SK-MEL-5 (cell line): ENCODE measurements around the gene RNF149. TPM values are rescaled to one million over a fixed set of nuclear protein-coding genes. Genes with fewer than 3 reads are reported as not detected.

ENCODE experiments used
- DNase-seq: peaks from one replicate; pipeline ENCODE4 v3.0.0-alpha.2; 2016; ENCODE audit warnings: low read depth, low spot score
- in situ Hi-C: cut with HindIII; loops from 2 replicates; pipeline ENCODE4 v1.10.0; 2016; ENCODE audit warnings: low sequenced_read_pairs, high pct_unique_total_duplicates, low pct_unique_long_range_greater_than_20kb
- total RNA-seq: library from RNA; depleted of rRNA; stranded (reverse); fragments of >200 nt; shearing (Covaris generic); gene quantifications from 2 replicates; pipeline ENCODE4 v1.2.3, GENCODE V29; 2014

The RNF149 gene
- total RNA-seq, 1 experiment from 2014 or later = 36.2 TPM

DNA sequence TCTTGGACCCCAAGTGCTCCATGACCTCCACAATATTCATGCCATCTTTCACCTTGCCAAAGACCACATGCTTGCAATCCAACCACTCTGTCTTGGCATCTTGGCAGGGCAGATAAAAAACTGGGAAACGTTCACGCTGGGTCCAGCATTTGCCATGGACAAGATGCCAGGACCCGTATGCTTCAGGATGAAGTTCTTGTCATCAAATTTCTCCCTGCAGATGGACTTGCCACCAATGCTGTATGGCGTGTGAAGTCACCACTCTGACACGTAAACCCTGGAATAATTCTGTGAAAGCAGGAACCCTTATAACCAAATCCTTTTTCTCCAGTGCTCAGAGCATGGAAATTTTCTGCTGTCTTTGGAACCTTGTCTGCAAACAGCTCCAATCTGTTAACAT is 34.4 kb downstream of the RNF149 start:
- in situ Hi-C loops = no loop called here
- no peak for DNase-seq

DNA sequence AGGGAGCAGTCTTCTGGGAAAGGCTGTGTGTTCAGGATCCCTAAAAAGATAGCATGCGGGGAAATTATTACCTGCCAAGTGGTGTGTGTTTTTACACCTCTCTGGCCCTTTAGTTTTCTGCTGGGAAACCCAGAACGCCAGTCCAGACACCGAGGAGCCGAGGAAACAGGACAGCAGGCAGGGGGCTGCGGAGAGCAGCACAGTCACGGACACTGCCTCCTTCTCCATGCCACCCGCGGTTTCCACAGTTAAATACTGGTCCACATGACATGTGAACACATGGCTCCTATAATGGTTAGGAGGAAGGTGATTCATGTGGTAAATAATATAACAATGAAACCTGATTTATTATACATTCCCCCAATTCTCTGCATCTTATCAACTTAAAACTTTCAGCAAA is 35.4 kb downstream of the RNF149 start:
- in situ Hi-C loops = no loop called here
- no peak for DNase-seq

DNA sequence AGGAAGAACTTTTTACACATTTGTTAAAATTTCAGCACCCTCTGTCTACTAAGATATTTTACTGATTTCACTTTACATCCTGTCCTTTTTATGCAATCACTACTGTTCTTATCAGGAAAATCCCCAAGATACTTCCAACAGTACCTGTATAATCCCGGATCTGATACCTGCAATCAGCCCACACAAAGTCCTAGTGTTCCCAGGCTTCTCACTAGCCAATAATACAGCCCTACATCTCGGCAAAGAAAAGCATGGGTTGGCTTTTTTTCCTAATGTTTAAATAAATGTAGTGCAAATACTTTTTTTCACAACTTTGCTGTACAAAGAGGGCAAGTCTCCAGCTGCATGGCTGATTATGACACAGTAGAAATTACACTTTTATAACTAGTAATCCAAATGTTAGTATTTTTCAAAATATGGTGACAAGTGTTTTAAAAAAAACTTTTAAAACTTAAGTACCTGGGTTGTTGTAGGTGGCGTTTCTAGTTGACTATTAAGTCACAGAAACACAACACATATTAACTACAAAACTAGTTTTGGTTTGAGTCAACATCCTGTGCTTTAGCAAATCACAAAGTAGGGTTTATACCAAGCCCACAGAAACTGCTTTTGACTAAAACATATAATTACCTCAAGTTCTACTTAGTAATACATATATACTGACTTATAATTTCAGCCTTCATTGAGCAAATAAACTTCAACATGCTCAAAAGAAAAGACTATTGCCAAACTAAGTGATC is 36.3 kb downstream of the RNF149 start:
- in situ Hi-C loops = no loop called here
- no peak for DNase-seq

DNA sequence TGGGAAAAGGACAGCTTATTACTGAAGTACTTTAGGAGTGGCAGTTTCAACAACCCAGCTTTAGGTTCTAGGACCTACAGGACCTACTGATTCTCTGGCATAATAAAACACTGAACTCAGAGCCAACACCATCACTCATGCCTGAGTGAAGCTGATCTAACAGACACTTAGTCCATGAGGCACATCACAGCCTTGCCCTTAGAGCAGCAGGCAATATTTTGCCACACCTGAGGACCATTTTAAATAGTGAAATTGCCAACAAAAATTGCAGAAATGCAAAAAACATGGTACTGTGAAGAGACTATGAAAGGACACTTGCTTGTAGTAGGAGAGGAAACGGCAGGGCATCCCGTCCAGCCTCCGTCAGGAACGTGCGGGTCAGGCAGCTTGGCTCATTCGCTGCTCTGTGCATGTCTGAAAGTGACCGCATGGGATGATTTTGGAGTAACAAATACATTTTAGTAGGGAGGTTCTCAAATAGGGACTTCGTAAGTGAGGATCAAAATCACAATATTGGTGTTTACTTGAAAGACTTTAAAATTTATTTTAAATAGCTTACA is 37.7 kb downstream of the RNF149 start:
- in situ Hi-C loops = no loop called here
- DNase-seq = no peak

DNA sequence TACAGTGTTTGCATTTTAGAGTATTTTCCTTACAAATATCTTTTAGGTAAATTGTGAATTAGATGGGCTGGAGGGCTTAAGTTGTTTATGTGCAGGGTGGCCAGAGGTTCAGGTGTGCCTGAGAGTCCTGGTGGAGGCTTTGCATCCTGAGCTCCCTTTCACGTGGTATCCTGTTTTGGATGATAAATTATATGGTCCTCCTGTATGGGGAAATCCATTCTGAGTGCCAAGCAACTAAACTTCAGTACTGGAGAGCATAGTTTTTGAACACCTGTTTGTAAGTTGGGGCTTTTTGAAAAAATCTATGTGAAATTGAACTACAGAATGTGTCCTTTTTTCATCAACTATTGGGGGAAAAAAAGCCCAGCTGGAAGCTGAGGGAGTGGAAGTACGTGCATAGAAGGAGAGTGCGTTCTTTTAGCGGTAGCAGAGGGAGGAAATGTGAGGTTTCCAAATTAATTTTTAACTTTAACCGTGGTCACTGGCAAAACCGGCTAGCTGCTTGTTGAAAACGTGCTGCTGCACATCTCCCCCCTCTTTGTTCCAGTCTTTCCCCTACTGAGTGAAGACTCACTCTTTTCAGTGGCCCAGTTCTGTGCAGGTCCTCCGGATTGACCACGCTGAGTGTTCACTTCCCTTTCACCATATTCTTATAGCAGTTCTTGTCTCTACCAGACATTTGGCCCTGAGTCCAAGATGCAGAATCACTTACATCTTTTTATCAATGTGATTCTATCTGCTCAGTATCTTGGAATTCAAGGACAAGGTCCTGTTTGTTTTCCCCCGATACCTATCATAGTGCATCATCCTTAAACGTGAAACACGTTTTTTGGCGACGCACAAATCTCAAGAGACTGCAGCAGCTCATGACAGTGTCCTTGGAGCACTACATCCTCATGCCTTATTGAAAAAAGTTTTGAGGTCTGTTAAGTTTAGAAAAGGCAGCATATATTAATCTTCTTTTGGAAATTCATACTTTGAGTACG is 40.5 kb downstream of the RNF149 start:
- DNase-seq = no peak
- in situ Hi-C loops = no loop called here

DNA sequence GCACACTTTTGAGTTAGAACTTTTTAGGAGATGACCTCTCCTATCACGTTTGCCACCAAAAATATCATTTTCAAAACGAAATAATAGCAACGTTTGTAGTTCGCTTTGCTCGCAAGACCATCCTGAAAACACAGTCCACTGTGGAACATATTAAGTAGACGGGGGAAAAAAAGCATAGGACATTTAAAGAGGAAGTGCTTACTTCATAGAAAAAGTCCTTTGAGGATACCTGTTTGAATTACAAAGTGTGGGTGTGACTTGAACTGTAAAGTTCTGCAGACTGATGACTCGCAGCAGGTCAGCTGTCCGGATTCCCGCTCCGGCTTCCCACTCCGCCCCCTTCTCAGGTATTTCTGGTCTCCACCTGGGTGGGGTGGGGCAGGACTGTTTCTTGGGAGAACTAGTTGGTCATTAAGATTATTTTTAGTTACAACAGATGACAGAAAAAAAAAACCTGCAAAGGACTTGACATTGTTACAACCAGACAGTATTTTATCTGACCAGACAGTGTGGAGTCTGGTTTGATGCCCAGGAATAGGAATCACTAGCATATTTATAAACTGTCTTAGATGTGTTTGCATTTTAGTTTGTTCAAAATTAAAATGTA is 42.5 kb downstream of the RNF149 start:
- in situ Hi-C loops = no loop called here

DNA sequence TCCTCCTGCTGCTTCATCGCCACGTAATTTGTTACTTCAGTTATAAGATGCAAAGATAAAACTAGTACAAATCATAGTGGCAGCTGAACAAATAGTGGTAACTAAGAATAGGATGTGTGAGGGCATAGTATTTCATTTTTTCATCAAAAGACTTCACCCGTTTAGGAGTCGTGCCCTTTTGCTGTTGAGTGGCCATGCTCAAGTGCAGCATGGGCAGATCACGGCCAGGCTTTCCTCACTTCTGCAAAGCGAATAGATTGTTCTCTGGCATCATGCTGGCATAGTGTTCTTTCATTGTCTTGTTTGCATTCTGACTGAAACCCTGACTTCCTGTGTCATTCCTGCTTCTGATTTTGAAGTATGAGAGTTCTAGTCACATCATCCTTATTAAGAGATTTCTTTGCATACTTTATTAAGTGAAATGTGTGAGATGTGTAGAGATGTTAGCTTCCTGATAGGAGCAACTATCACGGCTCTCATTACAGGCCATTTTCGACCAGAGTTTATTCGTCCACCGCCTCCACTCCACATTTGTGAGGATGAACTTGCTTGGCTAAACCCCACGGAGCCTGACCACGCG is 44.1 kb downstream of the RNF149 start:
- in situ Hi-C loops = no loop called here
- no peak for DNase-seq

More for the DNA sequence above, 42.5 kb downstream of the RNF149 start:
- no peak for DNase-seq

DNA sequence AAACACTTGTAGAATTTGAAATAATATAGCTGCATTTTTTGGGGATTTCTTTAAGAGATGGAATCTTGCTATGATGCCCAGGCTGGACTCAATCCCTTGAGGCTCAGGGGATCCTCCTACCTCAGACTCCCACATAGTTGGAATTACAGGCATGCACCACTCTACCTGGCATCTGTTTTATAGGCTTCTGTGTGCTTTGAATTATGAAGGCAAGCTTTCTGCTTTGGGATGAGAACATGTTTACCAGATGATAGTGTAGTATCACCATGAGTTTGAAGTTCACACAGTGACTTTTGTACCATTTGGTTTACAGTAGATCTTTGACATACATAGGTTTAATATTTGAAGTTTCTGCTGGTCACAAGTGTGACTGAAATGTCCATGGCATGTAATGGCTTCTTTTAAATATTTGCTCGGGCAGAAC is 45.1 kb downstream of the RNF149 start:
- in situ Hi-C loops = no loop called here
- DNase-seq = no peak

DNA sequence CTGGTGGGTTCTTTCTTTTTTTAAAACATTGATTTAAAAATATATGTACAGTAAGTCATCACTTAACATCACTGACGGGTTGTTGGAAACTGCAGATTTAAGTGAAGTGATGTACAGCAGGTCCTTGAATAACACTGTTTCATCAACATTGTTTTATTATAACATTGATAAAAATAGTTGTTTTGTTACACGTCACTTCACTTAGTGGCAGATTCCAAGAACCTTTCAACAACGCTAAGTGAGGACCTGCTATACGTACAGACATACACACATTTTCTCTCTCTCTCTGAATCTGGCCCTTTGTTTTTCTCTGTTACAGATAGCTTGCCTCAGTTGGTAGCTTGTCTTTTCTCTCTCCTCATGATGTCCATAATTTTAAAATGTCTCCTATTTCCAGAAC is 46.4 kb downstream of the RNF149 start:
- in situ Hi-C loops = no loop called here
- no peak for DNase-seq

DNA sequence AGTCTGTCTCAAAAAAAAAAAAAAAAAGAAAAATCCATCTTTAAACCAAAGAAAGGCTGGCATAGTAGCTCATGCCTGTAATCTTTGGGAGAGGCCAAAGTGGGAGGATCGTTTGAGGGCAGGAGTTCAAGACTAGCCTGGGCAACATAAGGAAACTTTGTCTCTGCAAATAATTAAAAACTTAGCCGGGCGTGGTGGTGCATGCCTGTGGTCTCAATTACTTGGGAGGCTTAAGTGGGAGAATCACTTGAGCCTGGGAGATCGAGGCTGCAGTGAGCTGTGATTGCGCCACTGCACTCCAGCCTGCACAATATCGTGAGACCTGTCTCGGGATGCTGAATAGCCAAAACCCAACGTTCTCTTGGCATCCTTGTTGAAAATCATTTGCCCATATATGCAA is 49.7 kb downstream of the RNF149 start:
- in situ Hi-C loops = no loop called here
- no peak for DNase-seq

DNA sequence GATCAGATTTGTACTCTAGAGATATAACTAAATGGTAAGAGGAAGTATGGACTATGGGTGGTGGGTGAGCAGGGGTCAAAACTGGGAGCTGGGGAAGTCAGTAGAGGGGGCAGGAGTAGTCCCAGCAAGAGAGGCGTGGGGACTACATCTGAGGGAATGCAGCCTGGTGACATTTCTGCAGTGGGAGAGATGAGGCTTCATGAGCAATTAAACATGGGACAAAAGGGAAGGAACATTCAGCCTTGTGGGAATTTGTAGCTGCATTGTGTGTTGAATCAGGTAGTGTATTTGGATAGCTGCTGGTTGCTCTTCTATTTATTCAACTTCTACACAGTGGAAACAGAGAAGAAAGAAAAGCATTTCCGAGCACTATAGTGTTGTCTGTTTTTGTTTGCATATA is 52.2 kb downstream of the RNF149 start:
- in situ Hi-C loops = no loop called here
- DNase-seq = no peak

DNA sequence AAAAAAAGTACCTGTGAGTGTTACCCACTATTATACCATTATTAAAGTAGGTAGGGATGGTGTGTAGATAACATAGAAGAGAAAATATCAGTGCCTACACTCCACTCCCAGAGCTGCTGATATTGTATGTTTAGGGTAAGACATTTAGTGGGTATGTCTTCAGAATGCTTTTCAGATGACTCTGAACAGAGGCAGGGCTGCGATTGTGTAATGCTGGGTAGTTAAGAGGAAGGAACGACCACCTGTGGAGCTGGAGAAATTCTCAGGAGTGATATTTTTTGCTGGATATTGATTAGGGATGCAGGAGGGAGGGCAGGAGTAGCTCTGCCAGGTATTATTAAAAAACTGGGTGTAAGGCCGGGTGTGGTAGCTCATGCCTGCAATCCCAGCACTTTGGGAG is 53.0 kb downstream of the RNF149 start:
- in situ Hi-C loops = no loop called here
- DNase-seq = no peak

DNA sequence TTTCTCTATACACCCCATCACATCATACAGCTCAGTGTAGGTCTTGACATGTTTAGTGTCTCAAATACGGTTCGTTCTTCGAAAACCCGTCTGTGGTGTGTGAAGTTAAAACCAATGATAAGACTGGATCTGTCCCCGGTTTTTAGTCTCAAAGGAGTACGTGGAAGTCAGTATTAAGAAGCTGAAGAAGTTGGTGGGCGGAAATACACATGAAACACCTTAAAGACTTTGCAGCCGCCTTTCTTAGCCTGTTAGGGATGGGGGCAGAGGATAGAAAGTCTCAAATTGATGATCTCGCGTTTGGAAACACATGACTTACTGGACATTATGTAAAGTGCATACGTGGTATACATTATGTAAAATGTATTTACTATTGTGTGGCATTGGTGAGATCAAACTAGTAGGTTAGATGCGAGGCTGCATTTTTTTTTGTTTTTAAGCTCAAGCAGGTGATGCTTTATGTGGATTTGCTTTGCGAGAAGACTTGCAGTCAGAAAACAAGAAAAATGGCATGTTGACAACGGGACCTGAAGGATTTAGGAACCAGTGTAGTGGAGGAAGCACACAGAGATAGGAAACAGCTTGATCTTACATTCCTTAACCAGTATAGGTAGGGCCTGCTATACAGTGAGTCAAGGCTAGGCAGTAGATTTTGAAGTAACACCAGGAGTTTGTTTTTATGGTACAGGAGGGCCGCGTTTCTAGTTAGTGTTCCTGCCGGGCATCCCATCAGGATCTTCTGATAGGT is 54.6 kb downstream of the RNF149 start:
- DNase-seq = no peak
- in situ Hi-C loops = no loop called here

DNA sequence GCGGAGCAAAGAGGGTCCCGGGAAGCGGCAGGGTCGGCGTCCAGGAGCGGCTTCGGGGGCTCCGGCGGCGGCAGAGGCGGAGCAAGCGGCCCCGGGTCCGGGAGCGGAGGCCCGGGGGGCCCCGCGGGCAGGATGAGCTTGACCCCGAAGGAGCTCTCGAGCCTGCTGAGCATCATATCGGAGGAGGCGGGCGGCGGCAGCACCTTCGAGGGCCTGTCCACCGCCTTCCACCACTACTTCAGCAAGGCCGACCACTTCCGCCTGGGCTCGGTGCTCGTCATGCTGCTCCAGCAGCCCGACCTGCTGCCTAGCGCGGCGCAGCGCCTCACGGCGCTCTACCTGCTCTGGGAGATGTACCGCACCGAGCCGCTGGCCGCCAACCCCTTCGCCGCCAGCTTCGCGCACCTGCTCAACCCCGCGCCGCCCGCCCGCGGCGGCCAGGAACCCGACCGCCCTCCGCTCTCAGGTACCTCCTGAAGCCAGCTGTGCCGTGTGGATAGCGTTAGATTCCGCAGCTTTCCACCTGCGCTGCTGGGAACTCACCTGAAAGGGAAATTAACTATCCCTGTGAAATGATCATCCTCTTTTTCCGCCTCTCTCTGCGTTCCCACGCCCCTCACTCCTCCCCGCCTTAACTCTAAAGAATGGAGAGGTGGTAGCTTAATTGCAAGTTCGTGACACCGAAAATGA is 55.3 kb downstream of the RNF149 start:
- in situ Hi-C loops = no loop called here
- DNase-seq = peak; percentile 33

DNA sequence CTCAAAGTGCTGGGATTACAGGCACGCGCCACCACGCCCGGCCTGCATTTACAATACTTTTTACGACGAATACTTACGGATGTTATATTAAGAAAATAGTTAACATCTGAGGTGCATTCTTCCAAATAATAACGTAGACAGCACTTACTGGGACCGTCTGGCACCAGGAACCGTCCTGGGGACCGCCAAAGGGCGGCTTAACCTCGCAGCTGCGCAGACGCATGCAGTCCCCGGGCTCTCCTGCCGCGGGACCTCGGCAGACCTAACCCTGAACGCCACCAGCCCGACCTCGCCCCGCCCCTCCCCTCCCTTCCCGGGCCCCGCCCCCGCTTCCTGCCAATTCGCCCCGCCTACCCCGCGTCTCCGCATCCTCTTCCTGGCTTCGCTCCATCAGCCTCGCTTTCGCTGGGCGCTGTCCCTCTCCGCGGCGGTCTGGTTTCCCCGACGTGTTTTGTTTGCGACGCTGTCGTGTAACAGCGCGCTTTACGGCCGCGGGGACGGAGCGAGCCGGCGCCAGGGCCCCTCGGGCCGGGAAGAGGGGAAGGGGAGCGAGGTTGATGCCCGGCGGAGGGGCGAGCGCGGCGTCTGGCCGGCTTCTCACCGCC is 56.0 kb downstream of the RNF149 start, which contains the start of gene CNOT11:
CNOT11 (plus strand) TSS at position 479 of the 605 bp plus-strand sequence; CDS start at position 558, 79 bp downstream.
- DNase-seq = peak; percentile 96
- in situ Hi-C loops = no loop called here

DNA sequence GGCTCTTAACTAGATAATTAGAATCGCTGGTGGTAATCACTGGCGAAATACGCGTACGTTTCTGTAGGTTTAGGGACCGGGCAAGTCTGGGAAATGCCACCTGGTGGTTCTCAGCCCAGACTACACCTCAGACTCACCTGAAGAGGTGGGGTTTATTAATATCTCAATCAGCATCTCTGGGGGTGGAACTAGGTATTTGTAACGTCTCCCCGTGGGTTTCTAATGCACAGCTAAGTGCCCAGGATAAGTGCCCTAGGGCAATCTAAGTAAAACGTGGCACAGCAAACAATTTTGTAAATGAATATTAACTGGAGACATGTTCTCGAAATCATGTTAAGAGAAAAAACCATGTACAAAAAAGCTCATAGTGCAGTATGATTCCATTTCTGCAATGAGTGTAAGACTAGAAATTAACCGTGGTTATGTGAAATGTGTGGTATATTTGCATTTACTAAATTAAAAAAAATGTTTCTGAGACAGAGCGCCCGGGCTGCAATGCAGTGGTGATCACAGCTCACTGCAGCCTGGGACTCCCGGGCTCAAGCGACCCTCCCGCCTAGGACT is 56.6 kb downstream of the RNF149 start:
- DNase-seq = peak; percentile 24
- in situ Hi-C loops = no loop called here
